Osteocyte (in vitro differentiated cells): Measurements from ENCODE around the gene NAB1. TPM values are rescaled to one million over a fixed set of nuclear protein-coding genes. Genes with fewer than 3 reads are reported as not detected.
A peak's percentile ranks its signal among the peaks of the same experiment; 100 is the strongest.

ENCODE experiments used
- DNase-seq: peaks from one replicate; pipeline ENCODE4 v3.0.0; 2021; ENCODE audit warnings: mixed read lengths; ENCODE audit not compliant: unreplicated experiment; ENCODE audit errors: extremely low spot score
- H3K27ac Mint-ChIP-seq: one replicate; pipeline ENCODE4 v1.8.0; 2021; ENCODE audit warnings: mild to moderate bottlenecking, mixed read lengths; ENCODE audit not compliant: unreplicated experiment
- H3K27me3 Mint-ChIP-seq: one replicate; pipeline ENCODE4 v1.8.0; 2021; ENCODE audit warnings: mixed read lengths; ENCODE audit not compliant: unreplicated experiment
- H3K36me3 Mint-ChIP-seq: one replicate; pipeline ENCODE4 v1.8.0; 2021; ENCODE audit warnings: mixed read lengths; ENCODE audit not compliant: unreplicated experiment
- H3K4me1 Mint-ChIP-seq: one replicate; pipeline ENCODE4 v1.8.0; 2021; ENCODE audit warnings: mixed read lengths; ENCODE audit not compliant: unreplicated experiment
- H3K4me3 Mint-ChIP-seq: one replicate; pipeline ENCODE4 v1.8.0; 2021; ENCODE audit warnings: mild to moderate bottlenecking, moderate library complexity, mixed read lengths; ENCODE audit not compliant: unreplicated experiment
- H3K9me3 Mint-ChIP-seq: one replicate; pipeline ENCODE4 v1.8.0; 2021; ENCODE audit warnings: mixed read lengths; ENCODE audit not compliant: unreplicated experiment
- CTCF ChIP-seq: fragments of 200-600 bp; sonication (generic); IDR thresholded peaks from 2 replicates; pipeline ENCODE4 v1.5.0; 2021; ENCODE audit warnings: antibody characterized with exemption, mild to moderate bottlenecking, moderate library complexity
- total RNA-seq: library from RNA; stranded (reverse); gene quantifications from 2 replicates; pipeline ENCODE4 v1.2.1, GENCODE V29; 2021

NAB1 gene
- total RNA-seq, 1 donor from 2014 or later = 63.3 TPM

GRCh38 chr2:190628591-190629319, 20.1 kb upstream of the NAB1 start:
- H3K4me3 Mint-ChIP-seq = no peak overlapping the region

GRCh38 chr2:190634381-190634780, 14.5 kb upstream of the NAB1 start:
- no peak for DNase-seq

More at GRCh38 chr2:190628591-190629319, 20.1 kb upstream of the NAB1 start:
- TF ChIP-seq CTCF = no peak
- Mint-ChIP-seq H3K9me3 (peaks cover 9% of the 10 kb centered on the region), H3K27me3 (no peaks in the 10 kb centered on the region), H3K4me1 (peaks cover 24% of the 10 kb centered on the region), H3K27ac (peak overlapping the region; percentile 77), H3K36me3 (no peaks in the 10 kb centered on the region)
- DNase-seq = no peak

GRCh38 chr2:190635781-190636180, 13.1 kb upstream of the NAB1 start:
- peak overlapping the region; percentile 93 for H3K27ac Mint-ChIP-seq
- no peak overlapping the region for H3K4me3 Mint-ChIP-seq
- H3K36me3 Mint-ChIP-seq = no peaks in the 10 kb centered on the region
- no peak for DNase-seq
- H3K9me3 Mint-ChIP-seq = no peaks in the 10 kb centered on the region
- peaks cover 41% of the 10 kb centered on the region for H3K4me1 Mint-ChIP-seq
- TF ChIP-seq CTCF = peak; percentile 28
- H3K27me3 Mint-ChIP-seq = no peaks in the 10 kb centered on the region

More at GRCh38 chr2:190634381-190634780, 14.5 kb upstream of the NAB1 start:
- no peak for TF ChIP-seq CTCF
- Mint-ChIP-seq H3K27ac (peak overlapping the region; percentile 3), H3K4me1 (peaks cover 39% of the 10 kb centered on the region), H3K27me3 (no peaks in the 10 kb centered on the region), H3K9me3 (no peaks in the 10 kb centered on the region), H3K36me3 (no peaks in the 10 kb centered on the region), H3K4me3 (no peak overlapping the region)

- no peak for DNase-seq
Measured at GRCh38 chr2:190636361-190636760, 12.5 kb upstream of the NAB1 start.

More at GRCh38 chr2:190636361-190636760, 12.5 kb upstream of the NAB1 start:
- Mint-ChIP-seq H3K4me1 (peaks cover 45% of the 10 kb centered on the region), H3K27ac (peak overlapping the region; percentile 93), H3K4me3 (no peak overlapping the region), H3K27me3 (no peaks in the 10 kb centered on the region), H3K36me3 (peaks cover 3% of the 10 kb centered on the region), H3K9me3 (no peaks in the 10 kb centered on the region)
- TF ChIP-seq CTCF = no peak
